ENCODE results near the gene LRCH3.
A peak's percentile ranks its signal among the peaks of the same experiment; 100 is the strongest.

Gene LRCH3

DNA sequence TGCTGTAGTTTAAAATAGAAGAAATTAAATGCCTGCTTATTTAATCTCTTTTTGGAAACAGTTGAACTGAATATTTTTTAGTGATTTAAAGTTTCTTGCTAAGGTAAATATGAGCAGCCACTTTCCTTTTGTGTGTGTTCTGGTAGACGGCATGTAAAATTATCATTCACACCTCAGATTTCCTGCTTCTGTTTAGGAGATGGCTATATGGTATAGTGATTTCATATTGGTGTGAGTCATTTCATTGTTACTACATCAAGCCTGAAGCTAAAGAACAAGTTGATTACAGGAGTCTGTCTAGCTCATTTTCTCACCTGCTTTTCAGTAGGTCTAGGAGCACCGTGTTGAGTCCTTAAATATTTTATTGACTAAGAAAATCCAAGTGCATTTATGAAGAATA, 2.2 kb downstream of the LRCH3 start:
- DNase-seq, result no peak

DNA sequence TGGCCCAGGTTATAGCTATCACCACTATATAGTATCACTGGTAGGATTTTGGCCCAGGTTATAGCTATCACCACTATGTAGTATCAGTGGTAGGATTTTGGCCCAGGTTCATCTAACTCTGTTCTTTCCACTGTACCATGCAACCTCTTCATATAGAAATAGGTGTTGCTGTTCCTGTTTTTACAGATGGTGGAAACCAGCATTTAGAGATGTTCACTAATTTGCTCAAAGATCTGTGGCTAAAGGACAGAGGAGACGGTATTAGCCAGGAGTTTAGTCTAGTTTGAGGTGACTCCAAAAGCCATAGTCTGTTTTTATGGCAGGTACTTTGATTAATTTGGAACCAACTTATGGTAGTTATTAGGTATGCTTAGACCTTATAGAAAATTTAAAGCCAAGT, 3.1 kb downstream of the LRCH3 start:
- no peak for DNase-seq

DNA sequence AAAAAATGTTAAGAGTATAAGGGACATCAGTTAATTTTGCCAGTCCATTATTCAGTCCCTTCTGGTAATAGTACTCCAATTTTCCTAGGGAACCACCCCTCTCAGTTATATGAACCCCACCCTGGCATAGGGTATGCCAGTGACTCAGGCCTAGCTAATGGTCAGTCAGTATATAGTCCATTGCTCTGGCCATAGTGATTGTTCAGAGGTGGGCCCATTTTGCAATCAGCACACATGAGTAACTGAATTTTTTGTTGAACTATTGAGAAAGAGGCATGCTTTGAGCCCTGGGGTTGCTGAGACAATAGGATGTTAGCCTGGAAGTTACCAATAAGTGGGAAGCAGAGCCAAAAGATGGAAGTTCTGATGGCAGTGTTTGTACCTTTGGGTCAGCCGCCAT, 4.1 kb downstream of the LRCH3 start:
- DNase-seq, result no peak

DNA sequence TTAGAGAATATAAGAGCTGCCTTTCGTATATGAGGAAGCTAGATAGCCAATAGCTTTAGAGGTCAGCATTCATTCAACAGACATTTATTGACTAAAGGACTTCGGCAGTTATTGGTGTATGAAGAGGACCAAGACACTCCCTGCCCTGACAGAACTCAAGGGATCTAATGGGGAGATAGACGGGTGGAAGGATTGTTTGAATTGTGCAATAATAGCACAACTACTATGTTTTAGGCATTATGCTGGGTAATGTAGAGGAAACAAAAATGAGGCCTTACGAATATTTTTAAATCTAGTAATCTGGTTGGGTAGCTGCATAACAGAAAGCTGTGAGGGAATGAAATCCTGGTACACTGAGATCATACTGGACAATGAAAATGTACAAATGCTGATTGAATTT, 5.0 kb downstream of the LRCH3 start:
- no peak for DNase-seq

DNA sequence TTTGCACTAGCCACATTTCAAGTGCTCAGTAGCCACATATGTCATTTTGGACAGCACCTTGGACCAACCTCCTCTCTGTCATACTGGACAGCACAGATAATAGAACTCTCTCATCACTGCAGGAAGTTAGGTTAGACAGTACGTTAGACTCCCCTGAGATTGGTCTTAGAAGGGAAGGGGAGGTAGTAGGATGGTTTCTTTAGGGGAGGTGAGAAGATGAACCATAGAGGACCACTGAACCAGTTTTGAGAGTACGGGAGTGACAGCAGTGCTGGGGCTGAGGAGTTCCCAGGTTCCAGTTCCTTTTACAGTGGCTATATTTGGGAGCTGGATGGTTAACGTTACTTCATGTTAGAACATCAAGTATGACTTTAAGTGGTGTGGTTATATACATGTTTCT, 7.8 kb downstream of the LRCH3 start:
- DNase-seq, result no peak

DNA sequence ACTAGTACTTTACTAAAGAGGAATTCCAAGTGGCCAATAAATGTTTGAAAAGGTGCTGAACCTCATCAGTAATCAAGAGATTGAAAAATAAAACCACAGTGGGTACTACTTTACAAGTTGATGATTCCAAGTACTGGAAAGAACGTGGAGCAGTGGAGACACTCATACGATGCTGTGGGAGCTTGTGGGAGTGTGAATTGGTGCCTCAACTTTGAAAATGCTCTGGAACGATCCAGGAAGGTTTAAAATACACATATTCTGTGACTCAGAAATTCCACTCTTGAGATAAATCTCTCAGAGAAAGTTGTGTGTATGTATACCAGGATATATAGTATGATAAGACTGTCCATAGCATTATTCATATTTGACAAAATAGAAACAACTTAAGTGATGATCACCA, 9.3 kb downstream of the LRCH3 start:
- DNase-seq, result no peak

DNA sequence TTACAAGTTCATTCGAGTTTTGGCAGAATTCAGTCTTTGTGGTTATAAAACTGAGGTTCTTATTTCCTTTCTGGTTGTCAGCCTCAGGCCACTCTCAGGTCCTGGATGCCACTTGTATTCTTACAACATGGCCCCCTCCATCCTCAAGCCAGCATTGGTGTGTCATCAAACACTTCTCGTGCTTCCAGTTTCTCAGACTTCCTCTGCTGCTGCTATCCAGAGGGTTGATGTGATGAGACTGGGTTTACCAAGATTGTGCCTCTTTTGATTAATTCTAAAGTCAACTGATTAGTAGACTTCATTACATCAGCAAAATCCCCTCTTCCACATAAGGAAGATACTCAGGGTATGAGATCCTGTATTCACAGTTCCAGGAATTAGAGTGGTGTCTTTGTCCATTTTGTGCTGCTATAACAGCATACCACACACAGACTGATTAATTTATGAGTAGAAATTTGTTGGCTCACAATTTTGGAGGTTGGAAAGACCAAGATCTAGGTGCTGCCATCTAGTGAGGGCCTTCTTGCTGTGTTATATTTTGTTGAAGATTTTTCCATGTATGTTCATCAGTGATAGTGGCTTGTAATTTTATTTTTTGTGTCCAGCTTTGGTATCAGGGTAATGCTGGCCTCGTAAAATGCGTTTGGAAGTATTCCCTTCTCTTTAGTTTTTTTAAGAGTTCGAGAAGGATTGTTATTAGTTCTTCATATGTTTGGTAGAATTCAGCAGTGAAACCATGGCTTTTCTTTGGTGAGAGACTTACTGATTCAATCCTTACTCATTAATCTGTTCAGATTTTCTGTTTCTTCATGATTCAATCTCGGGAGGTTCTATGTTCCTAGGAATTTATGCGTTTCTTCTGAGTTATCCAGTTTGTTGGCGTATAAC, 11.1 kb downstream of the LRCH3 start:
- DNase-seq, result no peak

DNA sequence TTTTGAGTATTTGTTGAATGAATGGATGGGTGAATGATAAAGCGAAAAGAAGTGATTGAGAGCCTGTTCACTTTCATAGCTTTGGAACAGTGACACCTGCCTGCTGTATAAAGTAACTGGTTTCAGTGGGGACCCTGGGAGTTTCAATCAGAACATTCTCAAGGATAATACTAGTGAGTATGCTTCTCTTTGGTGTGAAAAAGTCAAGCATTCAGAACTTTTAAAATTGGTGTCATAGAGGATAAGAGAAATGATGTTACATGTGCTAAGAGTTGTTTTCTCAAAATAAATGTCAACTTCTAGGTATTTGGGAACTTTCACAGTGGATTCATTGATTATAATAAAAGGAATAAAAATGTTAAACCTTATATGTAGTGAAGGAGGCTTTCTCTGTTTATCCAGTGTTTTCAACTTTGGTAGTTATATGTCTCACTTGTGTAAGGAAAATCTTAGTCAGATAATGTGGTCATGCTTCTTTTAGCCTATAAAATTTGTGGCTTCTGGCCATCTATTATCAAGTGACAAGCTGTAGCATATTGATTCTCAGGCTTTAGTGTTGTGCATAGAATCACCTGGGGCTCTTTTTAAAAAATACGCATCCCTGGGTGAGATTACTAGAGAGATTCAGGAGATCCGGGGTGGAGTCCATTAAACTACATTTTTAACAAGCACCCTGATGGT, 11.9 kb downstream of the LRCH3 start:
- DNase-seq, result no peak

DNA sequence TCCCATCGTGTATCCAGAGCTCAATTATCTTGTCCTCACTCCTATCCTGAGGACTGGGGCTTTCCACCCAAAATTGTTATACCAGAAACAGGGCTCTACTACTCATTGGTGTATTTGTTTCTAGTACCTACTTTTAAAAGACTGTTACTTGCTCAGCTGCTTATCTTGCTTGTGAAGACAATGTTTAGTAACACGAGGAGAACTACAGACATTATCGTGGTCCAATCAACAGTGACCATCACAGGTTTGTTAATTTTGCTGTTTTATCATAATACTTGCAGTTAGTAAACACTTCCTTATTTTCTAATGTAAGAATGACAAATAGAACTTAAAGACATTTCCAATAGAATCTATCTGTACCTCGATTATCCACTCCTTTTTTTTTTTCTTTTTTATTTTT, 13.5 kb downstream of the LRCH3 start:
- no peak for DNase-seq

DNA sequence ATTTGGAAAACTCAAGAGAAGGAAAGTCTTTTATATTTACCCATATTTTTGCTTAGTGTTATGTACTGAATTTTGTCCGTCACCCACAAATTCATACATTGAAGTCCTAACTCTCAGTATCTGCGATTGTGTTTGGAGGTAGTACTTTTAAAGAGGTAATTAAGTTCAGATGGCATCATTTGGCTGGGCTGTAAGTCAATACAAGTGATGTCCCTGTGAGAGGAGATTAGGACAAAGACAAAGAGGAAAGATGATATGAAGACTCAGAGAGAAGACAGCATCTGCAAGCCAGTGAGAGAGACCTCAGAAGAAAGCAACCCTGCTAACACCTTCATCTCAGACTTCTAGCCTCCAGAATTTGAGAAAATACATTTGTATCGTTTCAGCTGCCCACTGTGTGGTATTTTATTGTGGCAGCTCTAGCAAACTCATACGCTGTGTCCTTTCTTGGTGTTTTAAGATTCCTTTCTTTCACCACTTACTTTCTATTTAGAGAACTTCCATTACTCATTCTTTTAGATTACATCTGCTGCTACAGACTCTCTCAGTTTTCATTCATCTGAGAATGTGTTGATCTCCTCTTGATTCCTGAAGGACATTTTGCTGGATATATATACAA, 17.0 kb downstream of the LRCH3 start:
- DNase-seq, result peak; percentile 55

DNA sequence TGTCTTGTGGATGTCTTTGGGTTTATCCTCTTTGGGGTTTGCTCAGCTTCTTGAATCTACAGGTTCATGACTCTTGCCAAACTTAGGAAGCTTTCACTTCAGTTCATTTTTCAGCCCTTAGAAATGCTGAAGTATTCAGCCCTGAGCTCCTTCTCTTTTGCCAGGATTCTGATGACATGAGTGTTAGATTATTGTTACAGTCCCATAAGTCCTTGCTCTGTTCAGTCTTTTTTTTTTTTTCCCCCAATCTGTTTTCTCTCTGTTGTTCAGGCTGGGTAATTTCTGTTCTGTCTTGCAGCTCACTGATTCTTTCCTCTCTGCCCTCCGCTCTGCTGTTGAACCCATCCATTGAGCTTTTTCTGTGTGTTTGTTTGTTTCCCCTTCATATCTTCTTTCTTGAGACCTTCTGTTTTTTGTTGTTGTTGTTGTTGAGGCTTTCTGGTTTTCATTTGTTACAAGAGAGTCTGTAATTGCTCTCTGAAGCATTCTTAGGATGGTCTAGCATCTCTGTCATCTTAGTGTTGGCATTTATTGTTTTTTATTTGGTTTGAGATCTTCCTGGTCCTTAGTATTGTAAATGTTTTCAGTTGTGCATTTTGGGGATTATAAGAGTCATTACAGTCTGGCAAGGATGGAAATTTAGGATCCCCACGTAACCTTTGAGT, 18.4 kb downstream of the LRCH3 start:
- DNase-seq, result peak; percentile 83

DNA sequence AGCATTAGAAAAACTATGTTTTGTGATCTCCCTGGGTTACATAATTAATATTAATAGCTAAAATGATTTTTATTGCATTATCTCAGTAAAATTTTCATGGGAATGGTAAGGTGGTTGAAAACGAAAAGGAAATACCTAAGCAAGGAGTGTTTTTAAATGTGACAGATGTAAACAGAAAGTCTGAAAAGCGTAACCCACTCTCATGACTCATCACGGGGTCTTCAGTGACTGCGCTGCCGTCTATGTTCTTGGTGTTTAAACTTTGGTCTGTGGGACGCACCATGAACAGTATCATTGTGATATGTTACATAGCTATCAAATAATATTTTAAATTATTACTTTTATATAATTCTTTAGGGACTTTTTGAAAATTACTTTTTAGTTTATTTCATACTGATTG, 19.8 kb downstream of the LRCH3 start:
- DNase-seq, result no peak

DNA sequence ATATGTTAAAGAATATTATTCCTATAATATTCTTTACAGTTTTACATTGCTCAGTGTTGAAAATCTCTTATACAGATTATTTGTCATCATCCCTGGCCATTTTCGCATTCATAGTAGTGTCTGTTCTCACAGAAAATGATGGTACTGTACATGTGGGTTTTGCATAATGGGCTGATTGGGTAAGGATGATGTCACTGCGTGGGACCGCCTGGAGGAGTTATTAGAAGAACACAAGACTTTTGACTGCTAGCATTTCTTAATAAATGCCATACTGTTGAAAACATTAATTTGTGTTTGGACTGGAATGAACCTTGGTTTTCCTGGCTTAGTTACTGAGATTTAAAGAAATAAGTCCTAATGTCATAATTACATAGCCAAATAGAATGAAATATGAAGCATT, 20.3 kb downstream of the LRCH3 start:
- peak; percentile 81 for DNase-seq

DNA sequence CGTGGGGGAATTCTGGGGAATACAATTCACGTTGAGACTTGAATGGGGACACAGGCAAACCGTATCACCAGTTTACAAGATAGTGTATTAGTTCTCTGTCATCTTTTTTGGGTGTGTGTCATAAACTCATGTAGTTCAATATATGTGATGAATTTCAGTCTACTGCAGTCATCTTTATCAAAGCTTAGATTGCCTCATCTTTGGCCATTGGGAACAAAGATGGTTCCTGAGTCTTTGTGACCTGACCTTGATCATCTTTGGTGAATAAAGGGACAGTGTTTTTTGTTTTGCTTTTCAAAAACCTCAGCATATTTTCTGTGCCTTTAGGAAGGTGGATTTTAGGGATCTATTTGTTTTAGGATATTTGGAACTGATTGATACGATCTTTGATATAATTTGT, 23.3 kb downstream of the LRCH3 start:
- DNase-seq, result no peak

DNA sequence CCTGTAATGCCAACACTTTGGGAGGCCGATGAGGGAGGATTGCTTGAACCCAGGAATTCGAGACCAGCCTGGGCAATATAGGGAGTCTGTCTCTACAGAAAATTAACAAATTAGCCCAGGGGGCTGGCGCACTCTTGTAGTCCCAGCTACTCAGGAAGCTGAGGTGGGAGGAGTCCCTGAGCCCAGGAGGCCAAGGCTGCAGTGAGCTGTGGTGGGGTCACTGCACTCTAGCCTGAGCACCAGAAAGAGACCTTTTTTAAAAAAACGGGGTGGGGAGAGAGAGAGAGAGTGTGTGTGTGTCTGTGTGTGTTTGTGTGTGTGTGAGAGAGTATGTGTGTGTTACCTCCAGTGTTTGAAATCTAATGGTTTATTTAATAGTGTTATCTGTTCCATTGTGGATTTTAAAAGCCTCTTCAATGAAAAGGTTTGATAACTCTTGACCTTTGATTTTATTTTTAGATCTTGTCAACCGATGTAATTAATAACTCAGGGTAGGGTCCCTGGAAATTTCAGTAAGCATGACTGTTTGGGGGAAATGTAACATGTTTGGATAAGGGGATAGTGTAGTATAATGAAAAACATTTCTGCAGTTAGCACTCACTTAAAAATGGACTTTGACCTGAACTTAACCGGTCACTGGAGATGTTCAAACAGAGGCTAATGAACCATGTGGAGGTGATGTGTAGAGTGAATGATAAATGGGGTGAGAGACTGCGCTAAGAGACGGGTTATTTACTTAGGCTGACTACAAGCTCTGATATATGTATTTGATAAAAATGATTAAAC, 29.7 kb downstream of the LRCH3 start:
- DNase-seq, result no peak

DNA sequence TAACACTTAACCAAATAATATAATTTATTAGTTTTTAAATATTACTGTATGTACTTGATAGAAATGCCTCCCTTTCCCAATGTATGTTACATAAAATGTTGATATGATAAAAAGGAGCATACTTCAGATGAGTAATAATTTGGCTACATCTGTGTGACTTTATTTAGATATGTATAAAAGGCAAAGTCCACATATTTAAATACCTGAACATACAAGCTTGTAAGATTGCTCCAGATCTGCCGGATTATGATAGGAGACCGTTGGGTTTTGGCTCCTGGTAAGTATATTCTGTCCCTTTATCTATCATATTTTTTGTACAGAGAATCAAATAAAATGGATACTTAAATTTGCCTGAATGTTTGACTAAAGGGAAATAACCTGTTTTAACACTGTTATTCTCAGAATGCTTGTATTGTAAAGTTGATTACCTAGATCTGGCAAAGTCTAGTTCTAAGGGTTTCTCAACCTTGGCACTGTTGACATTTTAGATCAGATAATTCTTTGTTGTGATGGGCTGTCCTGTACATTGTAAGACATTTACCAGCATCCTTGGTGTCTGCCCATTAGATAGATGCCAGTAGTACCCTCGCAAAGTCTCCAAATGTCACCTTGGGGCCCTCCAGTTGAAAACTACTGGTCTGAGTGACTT, 38.5 kb downstream of the LRCH3 start:
- DNase-seq, result no peak

DNA sequence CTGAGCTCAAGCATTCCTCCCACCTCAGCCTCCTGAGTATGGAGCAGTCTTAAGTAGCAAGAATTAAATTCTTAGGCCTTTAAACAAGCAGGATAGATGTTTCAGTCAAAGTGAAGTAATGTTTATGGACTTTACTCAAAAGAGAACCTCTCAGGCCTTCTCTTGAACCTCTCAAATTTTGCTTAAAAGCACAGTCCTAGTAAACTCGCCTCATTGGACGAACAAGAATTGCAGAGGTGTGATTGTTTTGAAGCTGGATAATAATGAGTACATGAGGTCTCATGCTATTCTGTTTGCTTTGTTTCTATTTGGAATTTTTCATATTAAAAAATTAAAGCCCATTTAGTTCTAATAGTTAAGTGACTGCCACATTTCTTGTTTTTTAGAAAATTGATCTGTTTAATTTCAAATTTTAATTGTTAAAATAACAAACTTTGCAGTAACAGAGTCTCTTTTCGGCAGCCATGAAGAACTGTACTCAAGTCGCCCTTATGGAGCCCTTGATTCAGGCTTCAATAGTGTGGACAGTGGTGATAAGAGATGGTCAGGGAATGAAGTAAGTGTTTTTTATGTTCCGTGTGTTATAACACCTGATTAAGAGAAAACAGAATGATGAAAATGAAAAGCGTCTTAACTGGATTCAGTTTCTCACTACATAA, 39.4 kb downstream of the LRCH3 start:
- DNase-seq, result no peak

DNA sequence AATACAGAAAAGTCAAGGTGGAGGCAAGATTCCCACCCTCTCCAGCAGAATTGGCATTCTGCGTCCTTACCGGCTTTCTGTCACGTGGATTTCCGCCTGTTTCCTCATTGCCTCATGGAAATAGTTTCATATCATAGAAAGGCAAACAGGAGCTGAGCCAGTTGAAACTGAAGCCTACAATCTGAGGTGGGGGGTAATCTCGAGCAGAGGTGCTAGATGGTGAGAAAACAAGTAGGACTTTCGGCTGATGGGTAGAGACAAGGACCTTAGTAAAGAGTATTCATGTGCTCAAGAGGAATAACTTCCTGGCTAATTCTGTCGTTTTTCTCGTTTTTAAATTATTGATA, 39.9 kb downstream of the LRCH3 start:
- no peak for DNase-seq

DNA sequence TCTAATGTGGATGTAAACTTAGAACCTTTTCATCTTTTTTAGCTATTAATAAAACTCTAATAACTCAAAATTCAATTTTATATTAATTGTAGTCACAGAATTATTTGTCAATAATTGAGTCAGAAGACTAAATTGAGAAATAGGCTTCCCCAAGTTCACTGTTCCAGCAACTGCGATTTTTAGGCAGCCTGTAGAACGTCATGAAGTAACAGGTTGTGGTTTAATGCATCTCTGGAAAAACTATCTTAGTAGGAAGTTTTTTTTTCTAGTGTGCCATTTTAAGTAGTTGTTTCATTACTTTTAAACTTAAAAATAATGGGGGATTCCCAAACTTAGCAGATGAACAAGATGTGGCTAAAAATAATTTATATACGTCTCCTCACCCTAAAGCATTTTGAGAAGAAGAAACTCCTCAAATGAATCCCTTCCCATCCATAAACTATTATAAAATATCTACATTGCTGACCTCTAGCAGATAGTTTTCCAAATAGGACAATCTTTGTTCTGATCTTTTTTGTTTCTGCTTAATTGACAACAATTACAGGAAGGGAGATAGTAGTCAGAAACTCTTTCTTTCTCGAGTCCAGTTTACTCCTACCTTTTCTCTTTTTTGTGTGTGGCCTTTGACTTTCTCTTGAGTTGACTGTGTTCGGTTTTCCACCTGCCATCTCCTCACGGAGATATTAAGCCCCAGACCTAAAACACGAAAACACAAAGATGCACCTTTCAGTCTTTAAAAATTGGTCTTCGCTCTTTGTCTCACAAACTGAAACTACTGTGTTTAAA, 43.1 kb downstream of the LRCH3 start:
- DNase-seq, result no peak

DNA sequence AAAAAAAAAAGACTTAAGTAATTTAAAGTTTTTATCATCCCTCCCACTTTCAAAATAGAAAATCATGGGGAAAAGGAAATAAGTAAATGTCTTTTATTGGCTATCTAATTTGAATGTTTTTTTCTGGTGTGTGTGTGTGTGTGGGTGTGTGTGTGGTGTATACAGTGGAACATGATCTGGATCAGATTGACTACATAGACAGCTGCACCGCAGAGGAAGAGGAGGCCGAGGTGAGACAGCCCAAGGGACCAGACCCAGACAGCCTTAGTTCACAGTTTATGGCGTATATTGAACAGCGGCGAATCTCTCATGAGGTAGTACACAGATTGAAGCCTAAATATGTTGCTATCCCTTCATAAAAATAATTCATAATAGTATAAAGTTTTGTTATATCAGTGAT, 44.5 kb downstream of the LRCH3 start:
- DNase-seq, result no peak

DNA sequence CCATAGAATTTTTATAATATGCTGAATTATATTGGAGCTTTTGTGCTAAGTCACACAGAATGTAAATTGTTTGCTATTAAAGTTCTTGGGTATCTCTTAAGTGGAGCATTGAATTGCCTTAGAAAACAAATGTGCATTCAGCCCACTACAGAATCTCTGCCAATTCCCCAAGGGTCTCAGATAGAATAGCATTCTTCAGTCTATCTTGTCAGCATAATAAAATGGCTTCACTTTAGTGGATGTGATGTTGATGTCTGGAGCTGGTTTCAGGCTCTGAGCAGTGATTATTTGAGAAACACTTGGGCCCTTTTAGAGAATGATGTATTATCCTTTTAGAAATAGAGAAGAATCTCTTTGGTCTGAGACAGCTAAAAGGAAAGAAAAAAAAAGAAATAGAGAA, 45.2 kb downstream of the LRCH3 start:
- DNase-seq, result no peak

Measured in fibroblast of skin of abdomen (primary cell).